Measurements from ENCODE around the gene TECTB.

DNA sequence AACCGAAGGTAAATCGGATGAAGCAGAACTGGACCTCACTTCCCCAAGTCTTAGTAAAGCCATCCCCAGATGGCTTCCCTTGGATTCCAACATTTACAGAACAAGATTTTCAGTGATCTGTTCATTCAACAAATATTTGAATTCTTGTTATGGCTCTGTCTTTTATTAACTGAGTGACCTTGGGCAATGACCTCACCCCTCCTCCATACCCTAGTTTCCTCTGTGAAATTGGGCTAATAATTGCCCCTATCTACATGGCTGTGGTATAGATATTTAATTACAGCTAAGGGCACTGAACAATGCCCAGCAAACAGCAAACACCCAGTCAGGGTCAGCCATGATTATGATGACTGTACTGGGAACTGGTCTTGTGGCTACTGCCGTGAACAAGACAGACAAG lies 19.1 kb downstream of the TECTB start:
- TF ChIP-seq CTCF (IDR thresholded peaks at IDR 0.05; ENCODE audit: low read depth, low read length) (no peak), EZH2phosphoT487 (IDR thresholded peaks at IDR 0.05; ENCODE audit: low read depth) (no peak)

All from OCI-LY3 (cell line).